ENCODE measurements around the gene PDGFC. TPM values are rescaled to one million over a fixed set of nuclear protein-coding genes. Genes with fewer than 3 reads are reported as not detected.

Gene PDGFC
- total RNA-seq, 1 donor from 2014 or later = 31.3 TPM

DNA sequence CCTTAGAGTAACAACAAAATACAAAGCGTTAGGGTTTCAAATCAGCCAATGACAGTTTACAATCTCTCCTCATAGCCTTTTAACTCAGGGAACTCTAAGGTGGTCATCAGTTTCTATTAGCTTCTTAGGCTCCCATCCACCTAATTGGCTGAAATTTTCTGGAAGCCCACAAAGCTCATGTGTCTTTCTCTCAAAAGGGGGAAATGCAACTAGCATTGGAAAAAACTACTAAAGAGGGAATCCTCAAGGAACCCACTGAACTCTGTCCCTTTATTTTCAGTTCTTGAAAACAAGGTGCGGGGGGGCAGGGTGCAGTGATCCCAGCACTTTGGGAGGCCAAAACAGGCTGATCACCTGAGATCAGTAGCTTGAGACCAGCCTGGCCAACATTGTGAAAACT is 56.4 kb downstream of the PDGFC start:
- no peaks in the 10 kb centered on the region for H3K4me1 ChIP-seq
- intact Hi-C loops (cut with DNase I) = no loop called here
- ATAC-seq (no peak), DNase-seq (no peak)
- H3K36me3 ChIP-seq = no peaks in the 10 kb centered on the region
- no peaks in the 10 kb centered on the region for H3K9me3 ChIP-seq
- no peak overlapping the region for H3K27ac ChIP-seq
- TF ChIP-seq, protein P1, sequence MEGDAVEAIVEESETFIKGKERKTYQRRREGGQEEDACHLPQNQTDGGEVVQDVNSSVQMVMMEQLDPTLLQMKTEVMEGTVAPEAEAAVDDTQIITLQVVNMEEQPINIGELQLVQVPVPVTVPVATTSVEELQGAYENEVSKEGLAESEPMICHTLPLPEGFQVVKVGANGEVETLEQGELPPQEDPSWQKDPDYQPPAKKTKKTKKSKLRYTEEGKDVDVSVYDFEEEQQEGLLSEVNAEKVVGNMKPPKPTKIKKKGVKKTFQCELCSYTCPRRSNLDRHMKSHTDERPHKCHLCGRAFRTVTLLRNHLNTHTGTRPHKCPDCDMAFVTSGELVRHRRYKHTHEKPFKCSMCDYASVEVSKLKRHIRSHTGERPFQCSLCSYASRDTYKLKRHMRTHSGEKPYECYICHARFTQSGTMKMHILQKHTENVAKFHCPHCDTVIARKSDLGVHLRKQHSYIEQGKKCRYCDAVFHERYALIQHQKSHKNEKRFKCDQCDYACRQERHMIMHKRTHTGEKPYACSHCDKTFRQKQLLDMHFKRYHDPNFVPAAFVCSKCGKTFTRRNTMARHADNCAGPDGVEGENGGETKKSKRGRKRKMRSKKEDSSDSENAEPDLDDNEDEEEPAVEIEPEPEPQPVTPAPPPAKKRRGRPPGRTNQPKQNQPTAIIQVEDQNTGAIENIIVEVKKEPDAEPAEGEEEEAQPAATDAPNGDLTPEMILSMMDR (IDR thresholded peaks at IDR 0.05) = no peak
- no peaks in the 10 kb centered on the region for H3K27me3 ChIP-seq
- H3K4me3 ChIP-seq = no peak overlapping the region

DNA sequence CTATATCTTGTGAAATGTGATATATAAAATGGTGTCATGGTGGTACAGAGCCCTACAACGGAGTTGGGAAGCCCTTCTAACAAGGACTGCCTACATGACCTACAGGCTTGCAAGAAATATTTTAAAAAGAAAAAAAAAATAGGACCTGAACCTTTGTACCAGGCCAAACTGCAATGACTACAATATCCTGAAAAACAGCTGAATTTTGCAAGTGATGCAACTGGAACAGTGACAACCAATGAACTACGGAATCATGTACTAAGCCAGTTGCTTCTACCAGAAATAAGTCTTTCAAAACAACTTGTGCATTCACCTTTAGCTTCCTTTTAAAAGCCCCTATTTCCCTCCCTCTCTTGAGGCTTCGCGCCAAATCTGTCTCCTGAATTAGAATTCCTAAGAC is 58.4 kb downstream of the PDGFC start:
- Histone ChIP-seq H3K4me1 (no peaks in the 10 kb centered on the region), H3K36me3 (no peaks in the 10 kb centered on the region), H3K27ac (no peak overlapping the region), H3K9me3 (no peaks in the 10 kb centered on the region), H3K27me3 (no peaks in the 10 kb centered on the region), H3K4me3 (no peak overlapping the region)
- ATAC-seq (no peak), DNase-seq (no peak)
- intact Hi-C loops (cut with DNase I) = no loop called here
- TF ChIP-seq, protein P1 (IDR thresholded peaks at IDR 0.05) = no peak

DNA sequence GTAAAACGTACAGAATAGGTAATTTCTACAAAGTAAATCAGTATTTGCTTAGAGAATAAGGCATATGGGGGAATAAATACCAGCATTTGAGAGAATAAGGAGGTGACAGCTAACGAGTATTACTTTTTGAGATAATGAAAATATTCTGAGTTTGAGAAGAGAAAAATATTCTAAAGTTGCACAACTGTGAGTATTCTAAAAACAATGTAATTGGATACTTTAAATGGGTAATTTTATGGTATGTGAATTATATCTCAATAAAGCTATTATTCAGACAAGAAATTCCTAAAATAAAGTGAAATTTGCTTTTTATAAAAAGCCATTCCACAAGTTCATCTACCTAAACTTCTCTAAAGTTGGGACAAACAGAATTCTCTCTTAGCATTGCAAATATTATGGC is 62.6 kb downstream of the PDGFC start:
- TF ChIP-seq, protein P1 (IDR thresholded peaks at IDR 0.05) = no peak
- no peak overlapping the region for H3K4me3 ChIP-seq

DNA sequence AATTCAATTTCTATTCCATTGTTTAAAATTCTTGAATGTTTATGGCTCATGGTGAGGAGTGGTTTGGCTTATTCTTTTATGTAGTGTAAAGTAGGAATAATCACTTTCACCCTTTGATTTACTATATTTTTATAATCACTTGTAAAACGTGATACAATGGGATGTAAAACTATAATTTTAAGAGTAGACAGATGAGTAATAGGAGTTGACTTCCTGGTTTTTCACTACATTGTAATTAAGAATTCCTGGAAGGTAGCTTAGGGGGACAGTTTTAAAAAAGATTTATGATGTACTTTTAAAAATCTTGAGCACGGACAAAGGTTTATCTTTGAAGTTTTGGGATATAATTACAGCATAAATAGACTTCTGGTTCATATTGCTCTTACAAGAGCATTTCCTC is 65.3 kb downstream of the PDGFC start:
- no peak overlapping the region for H3K4me3 ChIP-seq
- no peaks in the 10 kb centered on the region for H3K4me1 ChIP-seq
- TF ChIP-seq, protein P1 (IDR thresholded peaks at IDR 0.05) = no peak
- intact Hi-C loops (cut with DNase I) = no loop called here
- ATAC-seq = no peak
- H3K36me3 ChIP-seq = no peaks in the 10 kb centered on the region
- no peaks in the 10 kb centered on the region for H3K9me3 ChIP-seq
- no peak overlapping the region for H3K27ac ChIP-seq
- no peaks in the 10 kb centered on the region for H3K27me3 ChIP-seq
- no peak for DNase-seq

More for the DNA sequence above, 62.6 kb downstream of the PDGFC start:
- intact Hi-C loops (cut with DNase I) = no loop called here
- Histone ChIP-seq H3K27me3 (no peaks in the 10 kb centered on the region), H3K27ac (no peak overlapping the region), H3K36me3 (no peaks in the 10 kb centered on the region), H3K9me3 (no peaks in the 10 kb centered on the region), H3K4me1 (no peaks in the 10 kb centered on the region)
- ATAC-seq = no peak
- no peak for DNase-seq

DNA sequence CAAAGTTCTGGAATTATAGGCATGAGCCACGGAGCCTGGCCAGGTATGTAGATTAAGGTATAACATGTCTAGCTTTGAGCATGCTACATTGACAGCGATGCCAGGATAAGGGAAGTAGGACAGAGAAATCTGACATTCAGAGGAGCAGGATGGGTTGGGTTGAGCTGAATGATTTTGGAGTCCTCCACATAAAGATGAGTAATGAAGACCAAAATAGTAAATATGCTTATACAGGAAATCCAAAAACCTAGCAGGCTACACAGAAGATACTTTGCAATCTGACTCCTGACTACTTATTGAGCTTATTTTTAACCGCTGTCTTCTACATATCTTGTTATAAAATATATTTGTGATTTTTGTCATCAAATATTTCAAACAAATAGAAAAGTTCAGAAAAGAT is 69.7 kb downstream of the PDGFC start:
- H3K36me3 ChIP-seq = no peaks in the 10 kb centered on the region
- H3K9me3 ChIP-seq = no peaks in the 10 kb centered on the region
- DNase-seq (no peak), ATAC-seq (no peak)
- no peaks in the 10 kb centered on the region for H3K27me3 ChIP-seq
- TF ChIP-seq, protein P1 (IDR thresholded peaks at IDR 0.05) = no peak
- intact Hi-C loops (cut with DNase I) = no loop called here
- no peak overlapping the region for H3K4me3 ChIP-seq
- H3K27ac ChIP-seq = no peak overlapping the region
- no peaks in the 10 kb centered on the region for H3K4me1 ChIP-seq
